ENCODE measurements around the gene MLKL. TPM values are rescaled to one million over a fixed set of nuclear protein-coding genes. Genes with fewer than 3 reads are reported as not detected.

Gene MLKL
- total RNA-seq = 6.2 and 8.1 TPM in 2 replicates

GRCh38 chr16:74700438-74701225, at the start of gene MLKL:
MLKL (minus strand) TSS chr16:74700862; CDS start chr16:74695757, 5,105 bp downstream.

GRCh38 chr16:74666425-74667254, 34.0 kb downstream of the MLKL start, which contains the start of gene RFWD3:
RFWD3 (minus strand) TSS chr16:74666877; CDS start chr16:74661449, 5,428 bp downstream.

Other genes with a start within 250 kb of the MLKL start
- gene GLG1, start 93.7 kb downstream of the MLKL start, total RNA-seq = 93.7 and 96.2 TPM in 2 replicates
- 28.7 and 31.2 TPM in 2 replicates for gene RFWD3, start 34.0 kb downstream of the MLKL start, total RNA-seq
- gene FA2H, start 74.0 kb upstream of the MLKL start, total RNA-seq = not detected in 2 replicates

All from bronchus fibroblast of lung (primary cell).